ENCODE results near the gene PDX1.

DNA sequence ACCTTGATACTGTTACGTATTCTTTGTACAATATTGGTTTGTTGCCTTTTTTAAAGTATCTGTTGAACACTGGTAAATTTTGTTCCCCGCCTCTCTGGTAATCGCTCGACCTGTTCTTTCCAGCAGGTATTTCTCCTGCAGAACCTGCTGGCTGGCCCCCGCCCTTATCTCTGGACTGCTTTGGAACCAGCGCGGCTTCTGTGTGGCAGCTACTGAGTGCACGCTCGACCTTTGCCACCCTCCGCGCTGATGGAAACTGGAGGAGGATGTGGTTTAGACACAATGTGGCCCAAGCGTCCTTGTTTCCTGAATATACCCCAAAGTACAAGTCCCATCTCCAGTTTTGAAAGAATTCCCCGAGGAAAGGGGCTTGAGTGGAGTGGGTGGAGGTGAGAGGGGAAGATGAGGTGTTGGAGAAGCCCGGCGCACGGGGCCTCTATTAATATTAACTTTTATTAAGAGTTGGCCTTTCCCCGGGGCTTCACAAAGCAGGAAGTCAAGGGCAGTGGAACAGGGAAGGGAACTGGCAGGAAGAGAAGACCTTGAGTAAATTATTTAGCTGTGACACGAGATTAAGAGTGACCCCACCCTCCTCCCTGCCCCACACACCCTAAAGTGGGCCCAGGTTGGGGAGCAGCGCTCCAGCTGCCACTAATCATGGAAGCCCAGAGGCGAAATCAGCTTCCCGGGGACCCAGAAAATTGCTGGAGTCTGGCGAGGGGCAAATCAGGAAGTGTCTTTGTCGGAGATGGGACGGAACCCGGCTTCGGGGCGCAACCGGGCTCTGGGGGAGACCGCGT, 33.3 kb downstream of the PDX1 start:
- TF ChIP-seq, protein P1, sequence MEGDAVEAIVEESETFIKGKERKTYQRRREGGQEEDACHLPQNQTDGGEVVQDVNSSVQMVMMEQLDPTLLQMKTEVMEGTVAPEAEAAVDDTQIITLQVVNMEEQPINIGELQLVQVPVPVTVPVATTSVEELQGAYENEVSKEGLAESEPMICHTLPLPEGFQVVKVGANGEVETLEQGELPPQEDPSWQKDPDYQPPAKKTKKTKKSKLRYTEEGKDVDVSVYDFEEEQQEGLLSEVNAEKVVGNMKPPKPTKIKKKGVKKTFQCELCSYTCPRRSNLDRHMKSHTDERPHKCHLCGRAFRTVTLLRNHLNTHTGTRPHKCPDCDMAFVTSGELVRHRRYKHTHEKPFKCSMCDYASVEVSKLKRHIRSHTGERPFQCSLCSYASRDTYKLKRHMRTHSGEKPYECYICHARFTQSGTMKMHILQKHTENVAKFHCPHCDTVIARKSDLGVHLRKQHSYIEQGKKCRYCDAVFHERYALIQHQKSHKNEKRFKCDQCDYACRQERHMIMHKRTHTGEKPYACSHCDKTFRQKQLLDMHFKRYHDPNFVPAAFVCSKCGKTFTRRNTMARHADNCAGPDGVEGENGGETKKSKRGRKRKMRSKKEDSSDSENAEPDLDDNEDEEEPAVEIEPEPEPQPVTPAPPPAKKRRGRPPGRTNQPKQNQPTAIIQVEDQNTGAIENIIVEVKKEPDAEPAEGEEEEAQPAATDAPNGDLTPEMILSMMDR (conservative IDR thresholded peaks at IDR 0.05; ENCODE audit: low read depth, low read length): no peak
- TF ChIP-seq EZH2 (IDR thresholded peaks at IDR 0.05; ENCODE audit: borderline replicate concordance, low read depth, low read length, poor library complexity, severe bottlenecking): no peak

Measured in A673 (cell line).